NCI-H345 treated with DMSO at 0.1 percent for 48 hours (cell line): ENCODE measurements around the gene CPNE9.
A peak's percentile ranks its signal among the peaks of the same experiment; 100 is the strongest.

Experiments used
- DNase-seq: peaks from one replicate; lab custom pipeline; 2025; ENCODE audit not compliant: unreplicated experiment; lab: John Stamatoyannopoulos, UW

Gene CPNE9

GRCh38 chr3:9715764-9716437 is 12.3 kb downstream of the CPNE9 start:
- DNase-seq, result no peak

DNA sequence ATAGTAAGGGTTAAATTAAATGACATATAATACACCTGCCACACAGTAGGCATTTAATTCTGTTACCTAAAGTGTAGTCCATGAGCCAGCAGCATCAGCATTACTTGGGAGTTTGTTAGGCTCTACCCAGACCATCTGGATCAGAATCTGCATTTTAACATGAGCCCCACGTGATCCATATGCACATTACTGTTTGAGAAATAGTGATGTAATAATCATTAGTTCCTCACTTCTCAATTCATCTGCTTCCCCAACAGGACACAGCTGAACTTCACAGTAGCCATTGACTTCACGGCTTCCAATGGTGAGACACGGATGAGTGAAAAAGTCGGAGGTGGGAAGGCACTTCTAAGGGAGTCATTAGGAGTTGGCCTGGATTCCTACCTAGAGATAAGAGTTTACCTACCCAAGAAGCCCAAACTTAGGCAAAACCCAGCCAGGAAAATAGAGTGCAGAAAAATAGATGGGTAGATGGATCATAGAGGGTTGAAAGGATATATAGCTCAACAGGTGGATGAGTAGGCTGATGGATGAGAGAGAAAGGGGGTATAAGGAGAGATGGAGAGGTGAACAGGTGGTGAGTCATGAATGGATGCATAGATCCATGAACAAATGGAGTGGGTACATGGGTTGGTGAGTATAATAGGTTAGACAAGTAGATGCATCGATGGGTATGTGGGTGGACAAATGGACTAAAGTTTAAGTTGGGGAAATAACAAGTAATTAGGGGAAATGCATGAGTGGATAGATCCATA is 13.3 kb downstream of the CPNE9 start:
- no peak for DNase-seq

DNA sequence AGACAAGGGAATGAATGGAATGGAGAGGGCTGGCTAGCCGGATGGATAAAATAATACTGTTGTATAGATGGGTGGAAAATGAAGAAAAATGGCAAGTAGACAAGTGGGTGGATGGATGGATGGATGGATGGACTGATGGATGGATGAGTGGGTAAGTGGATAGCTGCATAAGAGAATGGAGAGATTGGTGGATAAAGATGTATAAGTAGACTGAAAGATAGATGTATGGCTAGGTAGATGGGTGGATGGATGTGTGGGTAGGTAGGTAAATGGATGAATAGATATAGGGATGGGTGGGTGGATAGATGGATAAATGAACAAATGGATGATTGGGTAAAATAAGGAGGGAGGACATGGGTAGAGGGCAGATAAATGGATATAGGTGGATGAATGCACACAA is 13.9 kb downstream of the CPNE9 start:
- no peak for DNase-seq

DNA sequence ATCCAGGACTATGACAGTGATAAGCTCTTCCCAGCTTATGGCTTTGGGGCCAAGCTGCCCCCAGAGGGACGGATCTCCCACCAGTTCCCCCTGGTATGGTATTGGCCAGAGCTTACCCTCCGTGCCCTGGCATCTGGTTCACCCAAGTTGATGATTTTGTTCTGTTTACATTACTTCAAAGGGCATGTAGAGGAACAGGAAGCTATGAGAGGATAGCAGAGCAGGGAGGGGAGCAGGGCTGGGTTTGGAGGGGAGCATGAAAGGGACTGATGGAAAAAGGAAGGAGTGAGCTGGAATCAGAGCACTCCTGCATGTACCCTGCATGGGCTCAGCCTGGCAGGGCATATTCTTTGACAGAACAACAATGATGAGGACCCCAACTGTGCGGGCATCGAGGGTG is 14.5 kb downstream of the CPNE9 start:
- no peak for DNase-seq

- DNase-seq, result no peak
Measured at GRCh38 chr3:9721015-9721699, 17.5 kb downstream of the CPNE9 start.

DNA sequence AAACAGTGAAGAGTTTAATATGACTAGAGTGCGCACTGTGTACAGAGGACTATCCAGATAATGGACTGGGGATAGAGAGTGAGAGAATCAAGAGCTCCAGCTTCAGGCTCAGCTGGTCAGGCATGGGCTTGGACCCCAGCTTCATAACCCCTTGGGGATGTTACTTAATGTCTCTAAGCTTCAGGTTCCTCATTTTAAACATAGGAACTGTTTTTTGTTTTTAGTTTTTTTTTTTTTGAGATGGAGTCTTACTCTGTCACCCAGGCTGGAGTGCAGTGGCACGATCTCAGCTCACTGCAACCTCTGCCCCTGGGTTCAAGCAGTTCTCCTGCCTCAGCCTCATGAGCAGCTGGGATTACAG is 18.0 kb downstream of the CPNE9 start:
- no peak for DNase-seq

DNA sequence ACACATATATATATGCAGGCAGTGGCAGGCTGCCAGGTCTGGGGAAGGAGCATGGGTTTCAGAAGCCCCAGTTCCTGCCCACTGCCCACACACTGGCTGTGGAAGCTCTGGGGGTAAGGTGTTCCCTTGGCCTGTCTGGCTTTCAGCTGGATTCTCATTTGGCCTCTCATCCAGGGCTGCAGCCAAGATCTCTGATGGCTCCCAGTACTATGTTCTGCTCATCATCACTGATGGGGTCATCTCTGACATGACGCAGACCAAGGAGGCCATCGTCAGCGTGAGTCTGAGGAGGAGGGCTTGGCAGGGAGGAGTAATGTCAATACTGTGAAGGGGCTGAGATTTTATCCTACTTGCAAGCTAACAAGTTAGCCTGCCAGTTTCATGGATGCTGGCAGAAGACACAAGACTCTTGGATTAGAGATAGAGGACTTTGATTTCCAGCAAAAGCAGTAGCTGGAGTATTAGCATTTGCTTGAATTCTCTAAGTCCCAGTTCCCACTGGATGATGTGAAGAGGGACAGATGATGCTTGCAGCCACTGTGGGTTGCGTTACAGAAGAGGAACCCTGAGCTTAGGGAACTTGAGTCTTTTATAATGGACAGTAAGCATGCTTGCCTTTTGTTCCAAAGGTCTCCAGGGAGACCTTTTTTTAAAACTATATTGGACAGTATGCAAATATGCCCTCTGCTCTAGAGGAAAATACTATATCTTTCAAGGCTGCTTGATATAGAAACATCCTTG is 22.3 kb downstream of the CPNE9 start:
- no peak for DNase-seq

DNA sequence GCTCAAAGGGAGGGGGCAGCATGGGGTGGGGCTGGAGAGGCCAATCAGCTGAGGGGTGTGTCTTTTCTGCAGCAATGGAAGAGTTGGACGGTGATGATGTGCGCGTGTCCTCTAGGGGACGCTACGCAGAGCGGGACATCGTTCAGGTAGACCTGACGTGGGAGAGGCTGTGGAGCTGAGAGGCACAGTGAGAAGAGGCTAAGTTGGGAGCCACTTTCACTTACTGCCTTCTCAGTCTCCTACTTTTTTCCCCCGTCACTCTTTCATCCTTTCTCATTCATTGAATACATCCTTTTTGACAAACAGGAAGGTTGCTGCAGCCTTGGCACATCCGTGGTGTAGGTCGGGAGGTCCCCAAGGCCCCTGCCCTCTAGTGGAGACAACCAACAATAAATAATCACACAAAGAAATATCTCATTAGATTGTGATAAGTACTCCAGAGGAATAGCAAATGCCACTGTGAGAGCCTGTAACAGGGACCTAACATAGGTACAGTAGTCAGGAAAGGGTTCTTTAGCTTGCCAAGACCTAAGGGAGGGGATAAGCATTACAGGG is 23.5 kb downstream of the CPNE9 start:
- DNase-seq, result no peak

GRCh38 chr3:9727743-9728142 is 24.1 kb downstream of the CPNE9 start:
- no peak for DNase-seq

DNA sequence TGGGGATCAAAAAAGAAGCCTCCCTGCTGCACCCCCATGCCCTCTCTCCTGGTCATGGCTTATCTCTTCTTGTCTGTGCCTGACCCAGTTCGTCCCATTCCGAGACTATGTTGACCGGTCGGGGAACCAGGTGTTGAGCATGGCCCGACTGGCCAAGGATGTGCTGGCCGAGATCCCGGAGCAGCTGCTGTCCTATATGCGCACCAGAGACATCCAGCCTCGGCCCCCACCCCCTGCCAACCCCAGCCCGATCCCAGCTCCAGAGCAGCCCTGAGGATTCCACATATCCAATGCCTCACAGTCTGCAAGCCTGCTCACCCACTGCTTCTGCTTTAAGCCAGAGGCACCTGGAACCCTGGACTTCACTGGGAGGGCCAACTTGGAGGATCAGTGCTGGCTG is 25.8 kb downstream of the CPNE9 start:
- DNase-seq, result no peak

- peak; percentile 65 for DNase-seq
Measured at GRCh38 chr3:9730657-9731205, 27.1 kb downstream of the CPNE9 start.

DNA sequence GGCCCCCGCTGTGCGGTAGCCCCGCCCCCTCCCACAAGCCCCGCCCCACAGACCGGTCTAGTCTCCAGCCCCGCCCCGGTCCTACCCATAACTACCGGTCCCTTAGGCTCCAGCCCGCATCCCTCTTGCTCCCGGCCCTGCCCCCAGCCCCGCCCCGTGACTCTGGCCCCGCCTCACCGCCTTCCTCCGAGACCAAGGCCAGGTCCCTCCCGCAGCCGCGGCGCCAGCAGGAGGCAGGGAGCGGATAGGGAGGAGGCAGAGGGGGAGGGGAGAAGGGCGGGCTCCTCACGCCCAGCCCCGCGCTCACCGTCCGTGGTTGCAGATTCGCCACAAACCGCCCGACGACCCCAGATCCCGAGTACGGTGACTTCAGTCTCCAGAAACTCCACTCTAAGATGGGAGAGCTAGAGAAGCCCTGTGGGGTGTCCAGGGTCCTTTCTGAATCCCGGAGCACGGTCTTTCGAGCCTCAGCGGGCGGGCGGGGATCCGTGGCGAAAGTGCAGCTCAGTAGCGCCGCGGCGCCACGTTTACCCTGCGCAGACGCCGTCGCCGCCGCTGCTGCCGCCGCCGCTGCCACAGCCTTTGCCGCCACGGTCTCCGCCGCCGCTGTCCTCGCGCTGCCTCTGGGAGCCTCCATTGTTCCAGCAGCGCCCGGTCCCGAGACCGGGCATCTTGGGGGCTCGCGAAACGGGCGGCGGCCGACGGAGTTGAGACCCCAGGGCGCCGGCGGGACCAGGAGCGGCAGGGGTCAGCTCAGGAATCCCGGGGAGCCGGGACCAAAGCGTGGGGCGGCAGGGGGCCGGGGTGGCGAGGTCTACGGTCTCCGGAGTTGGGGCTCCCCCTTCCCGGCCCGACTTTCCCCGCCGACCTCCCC is 27.8 kb downstream of the CPNE9 start, which contains the start of gene BRPF1:
BRPF1 (plus strand) TSS at position 530 of the 874 bp plus-strand sequence. CDS start 2,406 bp downstream, outside the sequence.
- peak; percentile 78 for DNase-seq

DNA sequence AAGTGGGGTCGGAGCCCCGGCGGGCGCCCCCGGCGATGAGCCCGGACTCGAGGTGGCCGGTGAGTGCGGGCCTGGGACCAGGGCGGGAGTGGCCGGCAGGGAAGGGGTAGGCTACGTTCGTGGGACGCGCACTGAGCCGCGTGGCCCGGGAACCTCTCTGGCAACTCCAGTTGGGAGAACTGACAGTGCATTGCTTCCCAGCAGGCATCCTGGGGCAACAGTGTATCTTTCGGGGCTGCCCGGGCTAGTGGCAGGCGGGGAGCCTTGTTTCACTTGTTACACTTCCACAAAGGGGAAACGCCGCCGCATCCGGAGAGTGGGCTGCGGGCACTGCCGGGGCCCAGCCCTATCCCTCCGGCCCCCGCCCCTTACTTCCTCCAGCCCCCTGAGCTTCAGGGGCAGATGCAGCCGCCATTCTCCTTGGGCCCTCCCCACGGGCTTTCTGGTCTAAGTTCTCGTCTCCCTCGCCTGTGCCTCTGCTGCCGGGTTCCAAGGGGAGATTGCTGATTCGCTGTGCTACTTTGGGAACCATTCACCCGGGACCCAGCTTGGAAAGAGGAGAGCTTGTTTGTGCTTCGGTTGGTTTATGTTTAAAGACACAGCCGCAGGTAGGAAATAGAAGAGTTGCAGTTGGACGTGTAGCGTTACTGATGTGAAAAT is 28.6 kb downstream of the CPNE9 start:
- no peak for DNase-seq

DNA sequence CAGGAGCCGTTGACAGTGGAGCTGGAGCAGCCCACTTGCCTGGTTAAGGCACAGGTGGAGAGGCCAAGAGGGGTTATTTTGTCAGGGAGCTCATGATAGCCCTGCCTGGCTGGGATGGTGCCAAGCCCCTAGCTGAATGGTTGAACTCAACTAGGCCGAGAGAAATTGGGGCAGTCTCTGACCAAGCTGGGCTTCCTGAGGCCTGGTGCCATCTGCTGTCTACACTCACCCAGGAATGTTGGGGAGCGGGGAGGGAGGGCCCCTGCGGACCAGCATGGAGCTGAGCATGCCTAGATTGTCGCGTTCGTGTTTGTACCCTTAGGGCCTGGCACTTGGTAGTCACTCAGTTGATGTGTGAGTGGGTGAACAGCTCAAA is 29.1 kb downstream of the CPNE9 start:
- DNase-seq, result no peak

DNA sequence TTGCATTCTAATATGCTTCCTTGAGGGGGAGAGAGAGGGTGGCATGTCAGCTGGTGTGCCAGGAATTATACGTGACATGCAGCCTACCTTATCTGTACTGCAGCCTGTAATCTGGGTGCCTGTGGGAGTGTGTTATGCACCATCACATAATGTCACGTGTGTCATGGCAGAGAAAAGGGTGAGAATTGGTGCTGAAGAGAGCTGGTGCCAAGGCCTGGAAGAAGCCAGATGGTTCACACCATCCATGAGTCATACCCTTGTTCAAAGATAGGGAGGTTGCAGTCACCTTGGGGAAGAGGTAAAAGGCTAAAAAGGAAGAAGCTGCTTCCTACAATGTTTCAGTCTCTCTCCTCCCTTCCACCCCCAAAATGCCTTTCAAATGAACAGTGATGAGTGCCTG is 33.2 kb downstream of the CPNE9 start:
- no peak for DNase-seq

DNA sequence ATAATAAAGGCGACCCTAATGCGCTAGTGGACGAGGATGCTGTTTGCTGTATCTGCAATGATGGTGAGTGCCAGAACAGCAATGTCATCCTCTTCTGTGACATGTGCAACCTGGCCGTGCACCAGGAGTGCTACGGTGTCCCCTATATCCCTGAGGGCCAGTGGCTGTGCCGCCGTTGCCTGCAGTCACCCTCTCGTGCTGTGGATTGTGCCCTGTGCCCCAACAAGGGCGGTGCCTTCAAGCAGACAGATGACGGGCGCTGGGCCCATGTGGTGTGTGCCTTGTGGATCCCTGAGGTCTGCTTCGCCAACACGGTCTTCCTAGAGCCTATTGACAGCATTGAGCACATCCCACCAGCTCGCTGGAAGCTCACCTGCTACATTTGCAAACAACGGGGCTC is 35.5 kb downstream of the CPNE9 start:
- DNase-seq, result no peak

- no peak for DNase-seq
Measured at GRCh38 chr3:9742560-9742959, 38.9 kb downstream of the CPNE9 start.

DNA sequence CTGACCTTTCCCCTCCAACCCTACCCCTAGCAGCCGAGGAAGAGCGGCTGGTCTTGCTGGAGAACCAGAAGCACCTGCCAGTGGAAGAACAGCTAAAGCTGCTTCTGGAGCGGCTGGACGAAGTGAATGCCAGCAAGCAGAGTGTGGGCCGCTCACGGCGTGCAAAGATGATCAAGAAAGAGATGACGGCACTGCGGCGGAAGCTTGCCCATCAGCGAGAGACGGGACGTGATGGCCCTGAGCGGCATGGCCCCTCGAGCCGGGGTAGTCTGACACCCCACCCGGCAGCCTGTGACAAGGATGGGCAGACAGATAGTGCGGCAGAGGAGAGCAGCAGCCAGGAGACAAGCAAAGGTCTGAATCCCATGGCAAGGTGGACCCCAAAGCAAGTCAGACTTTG is 39.9 kb downstream of the CPNE9 start:
- no peak for DNase-seq

- DNase-seq, result no peak
Measured at GRCh38 chr3:9744162-9744561, 40.5 kb downstream of the CPNE9 start.
